SU-DHL-6 (cell line): ENCODE data around the gene TBC1D23.

Experiments used
- H2AFZ ChIP-seq: fragments of 200-600 bp; sonication (generic); 2 replicates; pipeline ENCODE4 v1.6.1; 2014; ENCODE audit warnings: low read depth, mild to moderate bottlenecking, moderate library complexity, mixed read lengths, antibody characterized with exemption, low read length; ENCODE audit not compliant: severe bottlenecking
- H3F3A ChIP-seq: fragments of 200-600 bp; shearing (Covaris generic); 2 replicates; pipeline ENCODE4 v1.6.0; 2016; ENCODE audit warnings: antibody characterized with exemption, mild to moderate bottlenecking; ENCODE audit not compliant: insufficient read depth
- H3K27ac ChIP-seq: fragments of 200-600 bp; sonication (generic); 2 replicates; pipeline ENCODE4 v1.5.1; 2016; ENCODE audit warnings: low read depth, mild to moderate bottlenecking, low read length, moderate library complexity, mixed read lengths
- H3K27me3 ChIP-seq: fragments of 200-600 bp; sonication (generic), shearing (Covaris generic); 2 replicates; pipeline ENCODE4 v1.6.0; 2014; ENCODE audit warnings: mild to moderate bottlenecking, low read length
- H3K36me3 ChIP-seq: fragments of 200-600 bp; sonication (generic); 2 replicates; pipeline ENCODE4 v1.6.1; 2014; ENCODE audit warnings: mild to moderate bottlenecking, low read length, mixed read lengths
- H3K4me2 ChIP-seq: fragments of 300-600, 200-600 bp; shearing (Covaris generic), sonication (generic); 2 replicates; pipeline ENCODE4 v1.6.0; 2014; ENCODE audit warnings: low read length, low read depth, mild to moderate bottlenecking; ENCODE audit not compliant: poor library complexity, severe bottlenecking
- H3K4me3 ChIP-seq: fragments of 200-600 bp; sonication (generic); 2 replicates; pipeline ENCODE4 v1.5.1; 2014; ENCODE audit warnings: antibody characterized with exemption, low read length, mild to moderate bottlenecking, mixed read lengths; ENCODE audit not compliant: insufficient read depth, poor library complexity, severe bottlenecking
- H3K79me2 ChIP-seq: fragments of 200-600 bp; sonication (generic); 2 replicates; pipeline ENCODE4 v1.6.1; 2014; ENCODE audit warnings: mild to moderate bottlenecking, low read length, moderate library complexity; ENCODE audit not compliant: insufficient read depth
- H3K9ac ChIP-seq: fragments of 200-600 bp; sonication (generic); 2 replicates; pipeline ENCODE4 v1.7.0; 2014; ENCODE audit warnings: mild to moderate bottlenecking, low read length
- H3K9me2 ChIP-seq: fragments of 200-600 bp; sonication (generic); replicated peaks from 2 replicates; pipeline ENCODE4 v1.6.1; 2014; ENCODE audit warnings: low read length; ENCODE audit not compliant: insufficient read depth
- H3K9me3 ChIP-seq: fragments of 200-600 bp; sonication (generic); 2 replicates; pipeline ENCODE4 v1.6.1; 2014; ENCODE audit warnings: low read length, mixed read lengths; ENCODE audit not compliant: insufficient read depth
- H4K20me1 ChIP-seq: fragments of 200-600 bp; sonication (generic); 2 replicates; pipeline ENCODE4 v1.6.1; 2014; ENCODE audit warnings: low read depth, mild to moderate bottlenecking, antibody characterized with exemption, low read length, moderate library complexity, mixed read lengths
- CTCF ChIP-seq: fragments of 200-600 bp; sonication (generic); IDR thresholded peaks from one replicate; pipeline ENCODE4 v1.5.1; 2017; ENCODE audit warnings: antibody characterized with exemption, mild to moderate bottlenecking, low read length, moderate library complexity; ENCODE audit not compliant: insufficient read depth, poor library complexity, severe bottlenecking
- EZH2phosphoT487 ChIP-seq: fragments of 200-600 bp; sonication (generic), shearing (Covaris generic); conservative IDR thresholded peaks from 2 replicates; pipeline ENCODE4 v1.6.1; 2018; ENCODE audit warnings: mild to moderate bottlenecking, antibody characterized with exemption, low read length, moderate library complexity, mixed read lengths

The TBC1D23 gene

GRCh38 chr3:100278910-100279309, 18.1 kb downstream of the TBC1D23 start:
- H3K79me2 ChIP-seq: peaks cover 12% of the 10 kb centered on the region; the same call in 1 of the 2 replicates
- no peaks in the 10 kb centered on the region for H3K27me3 ChIP-seq
- H3K9ac ChIP-seq: no peak overlapping the region
- no peak for TF ChIP-seq CTCF
- no peak for TF ChIP-seq EZH2phosphoT487
- H3K9me2 ChIP-seq: no peaks in the 10 kb centered on the region
- no peak overlapping the region for H3K27ac ChIP-seq
- no peak overlapping the region for H3K4me3 ChIP-seq
- H3K9me3 ChIP-seq: no peaks in the 10 kb centered on the region
- peaks cover 3% of the 10 kb centered on the region; the same call in 1 of the 2 replicates for H4K20me1 ChIP-seq
- H3K4me2 ChIP-seq: no peak overlapping the region
- H3F3A ChIP-seq: 0 out of 2 replicates have a peak, but pooled peaks cover 3% of the 10 kb centered on the region
- no peak overlapping the region for H2AFZ ChIP-seq
- peaks cover 3% of the 10 kb centered on the region; the same call in 1 of the 2 replicates for H3K36me3 ChIP-seq

- no peaks in the 10 kb centered on the region for H3K79me2 ChIP-seq
- peaks cover 3% of the 10 kb centered on the region; the same call in 1 of the 2 replicates for H3K36me3 ChIP-seq
- H2AFZ ChIP-seq: no peak overlapping the region
- H3K9ac ChIP-seq: no peak overlapping the region
- no peaks in the 10 kb centered on the region for H3K27me3 ChIP-seq
- H3K4me3 ChIP-seq: no peak overlapping the region
- H3K9me2 ChIP-seq: no peaks in the 10 kb centered on the region
- H4K20me1 ChIP-seq: no peaks in the 10 kb centered on the region
- no peaks in the 10 kb centered on the region for H3F3A ChIP-seq
- H3K27ac ChIP-seq: no peak overlapping the region
- H3K4me2 ChIP-seq: no peak overlapping the region
- H3K9me3 ChIP-seq: no peaks in the 10 kb centered on the region
- no peak for TF ChIP-seq EZH2phosphoT487
- TF ChIP-seq CTCF: no peak
Observed at GRCh38 chr3:100288288-100288894, 27.6 kb downstream of the TBC1D23 start.

DNA sequence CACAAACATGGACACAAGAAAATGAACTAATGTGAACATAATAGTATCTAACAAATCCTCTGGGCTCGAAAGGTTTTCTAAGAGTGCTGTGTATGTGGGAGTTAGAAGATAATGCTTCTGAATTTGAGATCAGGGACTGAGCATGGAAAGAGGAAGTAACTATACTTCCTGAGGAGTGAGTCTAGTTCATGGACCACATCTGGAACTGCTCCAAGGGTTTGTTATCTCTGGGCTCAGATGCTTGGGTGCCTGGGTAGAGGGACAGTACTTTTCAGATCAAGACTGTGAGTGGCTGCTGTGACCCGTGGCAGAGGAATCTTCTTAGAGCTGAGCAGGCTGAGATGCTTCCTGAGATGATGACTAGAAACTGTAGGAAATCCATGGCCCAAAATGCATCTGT, 28.5 kb downstream of the TBC1D23 start:
- TF ChIP-seq EZH2phosphoT487 (no peak), CTCF (no peak)
- no peaks in the 10 kb centered on the region for H3K36me3 ChIP-seq
- H2AFZ ChIP-seq: no peak overlapping the region
- no peaks in the 10 kb centered on the region for H4K20me1 ChIP-seq
- no peak overlapping the region for H3K4me2 ChIP-seq
- no peaks in the 10 kb centered on the region for H3K9me2 ChIP-seq
- no peak overlapping the region for H3K9ac ChIP-seq
- no peak overlapping the region for H3K27ac ChIP-seq
- no peaks in the 10 kb centered on the region for H3F3A ChIP-seq
- no peak overlapping the region for H3K4me3 ChIP-seq
- no peaks in the 10 kb centered on the region for H3K27me3 ChIP-seq
- no peaks in the 10 kb centered on the region for H3K9me3 ChIP-seq
- H3K79me2 ChIP-seq: no peaks in the 10 kb centered on the region
